Colonic mucosa (tissue), 4 donors: ENCODE results near the gene CHD2. TPM values are rescaled to one million over a fixed set of nuclear protein-coding genes. Genes with fewer than 3 reads are reported as not detected.
A peak's percentile ranks its signal among the peaks of the same experiment; 100 is the strongest.

Experiments
- DNase-seq: peaks from one replicate; pipeline ENCODE4 v3.0.0-alpha.2; 2020
- H3K27ac ChIP-seq: fragments of 200-600 bp; one replicate; pipeline ENCODE4 v1.8.0; 2021
- H3K27me3 ChIP-seq: fragments of 200-600 bp; one replicate; pipeline ENCODE4 v1.8.0; 2021
- H3K36me3 ChIP-seq: fragments of 200-600 bp; one replicate; pipeline ENCODE4 v1.8.0; 2021
- H3K4me1 ChIP-seq: fragments of 200-600 bp; one replicate; pipeline ENCODE4 v1.8.0; 2021; ENCODE audit warnings: mild to moderate bottlenecking
- H3K4me3 ChIP-seq: fragments of 200-600 bp; one replicate; pipeline ENCODE4 v1.8.0; 2021
- H3K9ac ChIP-seq, 2 donors: one replicate each; pipeline ENCODE4 v1.7.0; 2013; ENCODE audit warnings: control low read depth in 2 of 2, low read depth in 2 of 2, low read length in 2 of 2
- H3K9me3 ChIP-seq: fragments of 200-600 bp; one replicate; pipeline ENCODE4 v1.8.0; 2021
- CTCF ChIP-seq: fragments of 200-600 bp; IDR thresholded peaks from one replicate; pipeline ENCODE4 v1.8.0; 2022; ENCODE audit warnings: antibody characterized with exemption, mild to moderate bottlenecking
- intact Hi-C: fragments of 100-400 bp; cut with DNase I; formaldehyde crosslinking; loops from one replicate; pipeline ENCODE4 v1.14.1; 2022
- total RNA-seq, 2 donors: library from RNA; stranded (reverse); fragmentation: NEBNext Ultra II Directional in 1 of 2; extraction: Animal tissue kit (Norgen Biotek cat#: 25700) in 1 of 2; gene quantifications; one replicate each; pipeline ENCODE4 v1.2.1, GENCODE V29; 2021
- donor health status: healthy.
- donor health status: DM: no; HTN: no; CAD: no.
- donor health status: DM: no; HTN: no; CAD: no.

Gene CHD2
- total RNA-seq, 2 donors from 2014 or later = 87.5 to 121 TPM

DNA sequence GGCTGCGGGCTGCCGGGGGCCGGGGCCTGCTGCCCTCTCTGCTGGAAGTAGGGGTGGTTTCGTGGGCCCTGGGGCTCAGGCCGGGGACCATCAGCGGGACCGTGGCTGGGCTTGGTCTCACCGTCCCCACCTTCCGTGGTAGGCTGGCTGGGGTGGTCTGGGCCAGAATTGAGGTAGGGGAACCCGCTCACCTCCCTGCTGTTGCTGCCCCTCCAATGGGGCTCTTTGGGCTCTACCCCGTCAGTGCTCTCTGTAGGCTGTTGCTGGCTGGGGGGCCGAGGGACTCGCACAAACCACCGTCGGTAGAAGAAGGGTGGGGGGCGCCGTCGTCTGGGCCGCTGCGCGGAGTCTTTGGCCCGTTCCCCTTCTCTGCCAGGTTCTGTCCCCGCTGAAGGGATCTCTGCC is 165.5 kb downstream of the CHD2 start:
- H3K4me1 ChIP-seq = no peaks in the 10 kb centered on the region
- no peak for DNase-seq
- no peak overlapping the region for H3K27ac ChIP-seq
- H3K27me3 ChIP-seq = no peaks in the 10 kb centered on the region
- no peak overlapping the region for H3K4me3 ChIP-seq
- H3K9ac ChIP-seq = no peak overlapping the region
- no peaks in the 10 kb centered on the region for H3K36me3 ChIP-seq
- intact Hi-C loops = loop anchor here (2.0 kb wide), 1 partner anchor 17 kb away; no protein-coding TSS in a partner anchor
- no peaks in the 10 kb centered on the region for H3K9me3 ChIP-seq
- no peak for TF ChIP-seq CTCF

DNA sequence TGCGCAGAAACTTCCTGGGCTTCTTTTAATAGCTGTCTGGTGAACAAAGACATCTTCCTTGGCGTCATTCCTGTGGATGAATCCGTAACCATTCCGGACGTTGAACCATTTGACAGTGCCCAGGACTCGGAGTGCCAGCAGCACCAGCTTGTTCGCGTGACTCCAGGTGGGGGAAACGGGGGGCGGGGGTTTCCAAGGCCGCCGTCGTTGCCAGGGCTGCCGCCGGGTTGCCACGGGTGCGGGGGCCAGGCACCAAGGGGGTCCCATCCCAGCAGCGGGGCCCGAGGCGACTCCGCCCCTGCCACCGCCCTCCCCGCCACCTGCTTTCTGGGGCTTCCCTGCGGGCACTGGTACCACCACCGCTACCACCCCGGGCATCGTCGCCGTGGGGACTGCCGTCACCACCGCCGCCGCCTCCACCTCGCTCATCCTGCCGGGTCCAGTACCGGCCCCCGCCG is 166.1 kb downstream of the CHD2 start:
- H3K9ac ChIP-seq = no peak overlapping the region
- intact Hi-C loops = loop anchor here (2.0 kb wide), 1 partner anchor 17 kb away; no protein-coding TSS in a partner anchor
- DNase-seq = no peak
- H3K4me1 ChIP-seq = no peaks in the 10 kb centered on the region
- no peaks in the 10 kb centered on the region for H3K27me3 ChIP-seq
- no peaks in the 10 kb centered on the region for H3K36me3 ChIP-seq
- TF ChIP-seq CTCF = no peak
- H3K27ac ChIP-seq = no peak overlapping the region
- H3K4me3 ChIP-seq = no peak overlapping the region
- H3K9me3 ChIP-seq = no peaks in the 10 kb centered on the region

DNA sequence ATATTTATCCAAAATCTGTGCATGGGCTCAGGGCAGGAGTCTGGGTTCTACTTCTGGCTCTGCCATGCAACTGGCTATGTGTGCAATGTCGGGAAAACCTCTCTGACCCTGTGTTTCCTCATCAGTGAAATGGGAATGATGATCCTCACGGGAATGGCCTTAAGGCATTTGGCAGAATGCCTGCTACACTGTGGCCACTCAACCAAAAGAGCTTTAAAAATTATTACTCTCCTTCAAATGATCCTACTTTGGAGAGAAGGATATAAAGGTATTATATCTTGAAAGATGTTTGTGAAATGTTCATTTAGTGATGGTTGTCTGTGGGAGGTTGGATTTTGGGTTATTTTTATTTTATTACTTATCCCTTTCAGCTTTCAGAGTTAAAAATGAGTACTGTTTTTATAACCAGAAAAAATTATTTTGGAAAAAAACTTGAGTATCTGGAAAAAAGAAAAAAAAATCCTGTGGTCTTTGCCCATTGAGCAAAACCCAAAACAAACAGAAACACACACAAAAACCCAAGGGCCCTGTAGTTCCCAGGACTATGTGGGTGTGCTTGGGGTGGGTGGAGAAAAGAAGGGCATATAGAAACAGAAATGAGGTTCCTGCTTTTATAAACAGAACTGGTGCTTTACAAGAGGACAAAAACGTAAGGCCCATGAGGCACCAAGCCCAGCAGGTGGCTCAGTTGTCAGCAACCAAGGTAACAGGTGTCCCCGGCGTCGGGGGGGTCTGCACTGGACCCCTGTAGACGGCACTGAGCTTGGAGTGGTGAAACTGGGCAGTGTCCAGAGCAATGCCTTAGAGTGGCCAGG is 166.9 kb downstream of the CHD2 start:
- H3K9ac ChIP-seq = no peak overlapping the region
- H3K27me3 ChIP-seq = peaks cover 8% of the 10 kb centered on the region
- no peaks in the 10 kb centered on the region for H3K4me1 ChIP-seq
- no peak overlapping the region for H3K4me3 ChIP-seq
- no peaks in the 10 kb centered on the region for H3K9me3 ChIP-seq
- H3K36me3 ChIP-seq = no peaks in the 10 kb centered on the region
- intact Hi-C loops = loop anchor here (2.0 kb wide), 1 partner anchor 18 kb away; no protein-coding TSS in a partner anchor
- no peak for DNase-seq
- no peak overlapping the region for H3K27ac ChIP-seq
- no peak for TF ChIP-seq CTCF

- Histone ChIP-seq H3K4me1 (no peaks in the 10 kb centered on the region), H3K27me3 (peaks cover 14% of the 10 kb centered on the region), H3K36me3 (no peaks in the 10 kb centered on the region), H3K27ac (no peak overlapping the region), H3K9ac (no peak overlapping the region), H3K4me3 (no peak overlapping the region), H3K9me3 (no peaks in the 10 kb centered on the region)
- no peak for TF ChIP-seq CTCF
- intact Hi-C loops = loop anchor here (2.0 kb wide), 1 partner anchor 19 kb away; no protein-coding TSS in a partner anchor
- DNase-seq = no peak
Observed at GRCh38 chr15:93067649-93068085, 167.5 kb downstream of the CHD2 start.

GRCh38 chr15:93068581-93069199 is 168.6 kb downstream of the CHD2 start:
- Histone ChIP-seq H3K27ac (no peak overlapping the region), H3K9ac (peak overlapping the region in 1 of 2 donors; percentile 19), H3K36me3 (no peaks in the 10 kb centered on the region), H3K4me3 (no peak overlapping the region), H3K9me3 (no peaks in the 10 kb centered on the region), H3K4me1 (no peaks in the 10 kb centered on the region), H3K27me3 (peaks cover 23% of the 10 kb centered on the region)
- DNase-seq = no peak
- intact Hi-C loops = no loop called here
- no peak for TF ChIP-seq CTCF
